Astrocyte of the hippocampus (primary cell): ENCODE data around the gene TBXA2R.
"Not testable (repeated sequence)": the region's sequence is repeated elsewhere in the genome, so short reads cannot be mapped to it uniquely, and the experiment has no call there.

ENCODE experiments used
- DNase-seq: peaks from one replicate; pipeline ENCODE4 v3.0.0; 2011; ENCODE audit warnings: low read depth, low spot score

Gene TBXA2R

GRCh38 chr19:3580156-3580934, 26.3 kb downstream of the TBXA2R start:
- DNase-seq, result peak; percentile 85

GRCh38 chr19:3578390-3578789, 28.3 kb downstream of the TBXA2R start:
- no peak for DNase-seq

DNA sequence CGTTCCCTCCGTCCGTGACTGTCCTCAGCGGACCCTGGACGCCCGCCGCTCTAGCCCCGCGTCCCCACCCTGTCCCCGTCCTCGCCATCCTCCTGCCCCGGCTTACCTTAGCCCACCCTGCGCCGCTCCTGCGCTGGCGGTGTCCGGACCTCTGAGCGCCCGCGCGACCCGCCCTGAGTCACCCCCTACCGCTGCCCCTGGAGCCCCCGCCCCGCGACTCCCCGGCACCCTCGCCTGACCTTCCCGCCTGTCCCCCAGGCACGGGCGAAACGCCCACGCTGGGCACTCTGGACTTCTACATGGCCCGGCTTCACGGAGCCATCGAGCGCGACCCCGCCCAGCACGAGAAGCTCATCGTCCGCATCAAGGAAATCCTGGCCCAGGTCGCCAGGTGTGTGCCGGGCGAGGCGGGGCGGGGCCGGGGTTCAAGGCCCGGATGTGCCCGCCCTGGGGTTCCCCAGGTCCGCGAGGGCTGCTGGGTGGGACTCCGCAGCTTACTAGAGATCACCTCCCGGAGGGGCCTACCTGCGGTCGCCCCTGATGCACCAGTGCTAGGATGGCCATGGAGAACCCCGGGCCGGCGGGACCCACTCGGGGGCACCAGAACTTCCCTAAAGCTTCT, 28.8 kb downstream of the TBXA2R start:
- DNase-seq, result no peak

DNA sequence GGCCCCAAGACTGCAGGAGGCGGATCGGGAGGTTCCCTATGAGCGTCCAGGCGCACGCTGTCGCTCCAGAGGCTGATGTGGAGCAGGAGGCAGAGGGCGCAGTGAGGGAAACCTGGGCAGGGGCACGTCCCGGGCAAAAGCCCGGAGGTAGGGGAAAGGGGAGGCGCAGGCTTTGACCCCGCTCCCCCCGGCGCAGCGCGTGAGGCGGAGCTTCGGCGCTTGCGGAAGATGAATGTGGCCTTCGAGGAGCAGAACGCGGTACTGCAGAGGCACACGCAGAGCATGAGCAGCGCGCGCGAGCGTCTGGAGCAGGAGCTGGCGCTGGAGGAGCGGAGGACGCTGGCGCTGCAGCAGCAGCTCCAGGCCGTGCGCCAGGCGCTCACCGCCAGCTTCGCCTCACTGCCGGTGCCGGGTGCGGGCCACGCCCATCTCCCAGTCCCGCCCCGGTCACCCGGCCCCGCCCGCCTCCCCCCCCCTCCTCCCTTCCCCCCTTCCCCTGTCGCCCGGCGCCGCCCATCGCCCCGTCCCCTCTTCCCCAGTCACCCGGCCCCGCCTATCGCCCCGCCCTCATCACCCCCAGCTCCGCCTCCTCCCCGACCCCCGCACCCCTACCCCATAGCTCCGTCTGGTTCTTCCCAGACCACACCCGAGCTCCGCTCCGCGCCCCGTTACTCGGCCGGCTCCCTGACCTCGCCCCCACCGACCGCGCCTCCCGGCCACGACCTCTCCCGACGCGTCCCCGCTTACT, 29.8 kb downstream of the TBXA2R start:
- peak; percentile 90 for DNase-seq

GRCh38 chr19:3575949-3576673, 30.6 kb downstream of the TBXA2R start:
- no peak for DNase-seq

DNA sequence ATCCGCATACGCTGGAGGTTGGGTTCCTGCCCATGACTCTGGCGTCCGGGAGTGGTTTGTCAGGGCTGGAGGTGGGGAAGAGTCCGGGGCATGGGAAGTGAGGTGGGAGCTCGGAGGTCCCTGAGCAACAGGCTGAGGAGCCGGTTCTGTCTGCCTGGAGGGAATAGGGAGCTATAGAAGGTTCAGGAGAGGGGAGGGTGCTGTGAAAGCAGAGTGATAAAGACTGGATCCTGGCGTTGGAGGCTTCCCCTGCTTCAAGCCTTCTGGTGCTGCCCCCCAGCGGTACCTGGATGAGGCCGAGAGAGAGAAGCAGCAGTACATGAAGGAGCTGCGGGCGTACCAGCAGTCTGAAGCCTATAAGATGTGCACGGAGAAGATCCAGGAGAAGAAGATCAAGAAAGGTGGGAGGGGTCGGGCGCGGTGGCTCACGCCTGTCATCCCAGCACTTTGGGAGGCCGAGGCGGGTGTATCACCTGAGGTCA, 31.4 kb downstream of the TBXA2R start:
- DNase-seq, result peak; percentile 44

- peak; percentile 97 for DNase-seq
Measured at GRCh38 chr19:3573858-3574637, 32.6 kb downstream of the TBXA2R start.

DNA sequence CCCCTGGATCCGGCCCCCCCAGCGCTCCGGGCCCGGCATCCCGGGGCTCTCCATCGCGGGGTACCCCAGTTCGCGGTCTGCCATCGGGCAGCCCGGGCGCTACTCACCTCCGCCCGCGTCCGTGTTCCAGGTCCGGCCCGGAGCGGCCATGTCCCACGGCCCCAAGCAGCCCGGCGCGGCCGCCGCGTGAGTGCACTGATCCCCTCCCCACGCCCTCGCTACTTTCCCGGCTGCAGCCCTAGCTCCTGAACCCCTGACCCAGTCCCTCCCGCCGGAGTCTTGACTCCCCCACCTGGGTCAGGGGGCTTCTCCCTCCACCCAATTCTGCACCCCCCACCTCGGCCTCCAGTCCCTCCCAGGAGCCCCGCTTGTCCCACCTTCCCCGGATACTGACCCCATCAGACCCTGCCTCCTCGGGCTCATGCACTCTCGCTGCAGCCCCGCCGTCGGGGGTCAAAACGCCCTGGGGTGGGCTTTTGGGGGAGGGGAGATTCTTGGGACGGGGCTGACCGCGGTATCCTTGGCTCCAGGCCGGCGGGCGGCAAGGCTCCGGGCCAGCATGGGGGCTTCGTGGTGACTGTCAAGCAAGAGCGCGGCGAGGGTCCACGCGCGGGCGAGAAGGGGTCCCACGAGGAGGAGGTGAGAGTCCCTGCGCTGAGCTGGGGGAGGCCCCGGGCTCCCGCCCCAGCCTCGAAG, 33.4 kb downstream of the TBXA2R start:
- peak; percentile 42 for DNase-seq

DNA sequence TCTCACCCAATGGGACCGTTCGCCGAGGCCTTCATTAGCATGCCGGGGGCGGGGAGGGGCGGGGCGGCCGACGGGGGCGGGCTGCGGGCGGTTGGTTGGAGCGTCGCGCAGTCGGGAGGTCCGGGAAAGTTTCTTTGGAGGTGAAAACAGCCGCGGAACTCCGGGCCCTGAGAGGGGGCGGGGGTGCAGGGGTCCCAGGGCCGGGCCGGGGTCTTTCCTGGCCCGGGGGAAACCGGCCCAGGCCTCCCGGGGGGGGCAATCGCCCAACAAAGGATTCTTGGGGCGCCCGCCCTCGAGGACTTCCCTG, 33.9 kb downstream of the TBXA2R start, which contains the start of gene HMG20B:
TSS of gene HMG20B (plus strand) at position 90 of the 307 bp plus-strand sequence. CDS start 366 bp downstream, outside the sequence.
- DNase-seq, result no peak

DNA sequence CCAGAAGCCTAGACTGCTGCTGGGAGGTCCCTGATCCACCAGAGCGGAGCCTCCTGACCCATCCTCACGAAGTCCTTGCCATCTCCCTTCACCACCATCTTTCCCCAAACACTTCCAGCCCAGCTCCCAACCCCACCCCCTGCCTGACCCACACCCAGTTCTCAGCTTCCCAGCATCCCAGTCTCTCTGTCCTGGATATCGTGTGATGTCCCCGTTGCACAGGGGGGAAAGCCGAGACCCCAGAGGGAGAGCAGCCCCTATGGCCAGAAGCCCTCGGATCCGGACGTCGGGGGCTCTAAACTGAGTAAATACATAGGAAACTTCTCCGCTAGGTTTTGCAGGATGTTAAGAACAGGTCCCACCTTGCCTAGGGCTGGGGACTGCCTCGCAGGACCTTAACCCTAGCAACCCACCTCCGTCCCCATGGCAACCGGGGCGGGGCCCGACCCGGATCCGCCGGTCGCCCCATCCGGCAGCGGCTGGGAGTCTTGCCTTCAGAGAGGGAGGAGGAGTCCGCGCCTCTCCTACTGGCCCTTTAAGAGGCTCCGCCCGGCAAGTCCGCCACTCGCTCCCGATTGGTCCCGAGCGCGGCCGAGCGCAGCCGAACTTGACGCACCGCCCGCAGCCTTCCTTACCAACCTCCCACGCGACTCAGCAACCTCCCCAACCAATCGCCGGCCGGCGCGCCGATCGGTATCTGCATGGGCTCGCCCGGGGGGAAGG, 34.4 kb downstream of the TBXA2R start:
- DNase-seq, result peak; percentile 100

- no peak for DNase-seq
Measured at GRCh38 chr19:3570606-3571011, 36.1 kb downstream of the TBXA2R start.

- DNase-seq, result not testable (repeated sequence)
Measured at GRCh38 chr19:3570042-3570441, 36.6 kb downstream of the TBXA2R start.

DNA sequence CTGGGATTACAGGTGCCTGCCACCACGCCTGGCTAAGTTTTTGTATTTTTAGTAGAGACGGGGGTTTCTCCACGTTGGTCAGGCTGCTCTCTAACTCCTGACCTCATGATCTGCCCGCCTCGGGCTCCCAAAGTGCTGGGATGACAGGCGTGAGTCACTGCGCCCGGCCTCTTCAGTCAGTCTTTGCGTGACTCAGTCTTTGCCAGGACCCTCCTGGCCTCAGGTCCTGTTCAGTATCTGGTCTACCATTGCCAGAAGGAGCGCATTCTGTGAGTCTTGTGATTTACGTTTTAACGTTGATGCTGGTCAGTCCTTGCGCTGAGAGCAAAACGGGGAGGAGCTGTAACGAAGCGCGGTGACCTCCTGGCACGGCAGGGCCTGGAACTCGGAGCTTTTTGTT, 41.5 kb downstream of the TBXA2R start:
- peak; percentile 41 for DNase-seq

DNA sequence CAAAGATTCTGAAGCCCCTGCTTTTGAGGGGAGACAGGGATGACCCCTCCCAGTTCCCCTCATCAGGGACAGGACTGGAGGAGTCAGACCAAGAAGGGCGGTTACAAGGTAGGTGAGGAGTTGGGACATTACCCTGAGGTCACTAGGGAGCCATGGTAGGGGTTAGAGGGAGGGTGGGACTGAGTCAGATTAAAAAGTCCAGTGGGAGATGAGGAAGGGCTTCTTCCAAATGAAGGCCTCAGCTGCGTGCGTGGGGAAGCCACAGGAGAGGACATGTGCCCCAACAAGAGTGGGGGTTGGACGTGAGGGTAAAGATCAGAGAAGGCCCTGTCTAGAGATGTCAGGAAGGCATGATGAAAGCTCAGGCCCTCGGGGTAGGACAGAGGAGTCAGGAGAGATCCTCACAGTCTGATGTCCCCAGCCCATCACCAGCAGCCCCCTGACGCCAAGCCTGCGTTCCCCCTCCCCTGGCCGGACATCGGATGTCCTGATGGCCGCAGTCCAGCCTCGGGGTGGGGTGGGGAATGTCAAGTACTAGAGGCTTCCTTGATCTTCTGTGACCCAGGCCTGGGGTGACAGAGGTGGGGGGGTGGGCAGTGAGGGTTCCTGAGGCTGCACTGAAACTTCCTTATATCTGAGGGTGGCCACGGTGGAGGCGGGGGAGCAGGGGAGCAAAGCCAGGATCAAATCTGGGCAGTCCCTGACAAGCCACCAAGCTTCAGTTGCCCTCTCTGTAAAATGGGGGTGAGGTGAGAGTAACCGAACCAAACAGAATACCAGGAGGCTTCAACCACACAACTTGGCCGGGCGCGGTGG, 42.8 kb downstream of the TBXA2R start:
- no peak for DNase-seq

DNA sequence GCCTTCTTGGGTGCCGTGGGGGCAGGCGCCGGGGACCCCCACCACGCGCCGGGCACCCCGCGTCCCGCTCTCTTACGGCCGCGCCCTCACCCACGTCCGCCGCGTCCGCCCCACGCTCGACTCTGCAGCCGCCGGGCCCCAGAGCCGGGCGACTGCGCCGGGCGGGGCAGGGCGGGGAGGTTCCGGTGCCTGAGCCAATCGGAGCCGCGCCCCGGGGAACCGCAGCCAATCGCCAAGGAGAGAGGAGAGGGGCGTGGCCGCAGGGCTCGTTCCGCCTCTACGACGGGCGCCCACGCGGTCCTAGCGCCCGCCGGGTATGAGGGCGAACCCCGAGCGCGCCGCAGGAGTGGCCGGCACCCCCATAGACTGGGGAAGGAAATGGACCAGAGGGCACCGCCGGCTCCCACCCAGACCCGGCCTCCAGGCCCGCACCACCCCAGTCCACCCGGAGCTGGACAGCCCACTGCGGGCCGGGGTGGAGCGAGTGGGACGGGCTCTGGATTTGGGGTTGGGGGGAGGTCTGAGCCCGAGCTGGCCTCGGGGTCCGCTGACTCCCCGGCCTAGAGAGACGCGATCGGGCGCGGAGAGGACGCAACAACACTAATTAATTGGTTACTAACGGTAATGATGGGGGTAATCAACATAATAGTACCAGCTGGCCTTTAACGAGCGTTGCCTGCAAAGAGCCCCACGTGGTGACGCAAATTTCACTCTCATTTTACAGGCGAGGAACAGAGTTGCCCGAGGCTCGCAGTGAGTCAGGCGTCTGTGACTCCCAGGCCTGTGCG, 49.0 kb downstream of the TBXA2R start, which contains the start of gene MFSD12:
TSS of gene MFSD12 (minus strand) at position 126 of the 788 bp plus-strand sequence. CDS start 183 bp downstream, outside the sequence.
- DNase-seq, result peak; percentile 98

- DNase-seq, result peak; percentile 67
Measured at GRCh38 chr19:3556978-3557460, 49.7 kb downstream of the TBXA2R start.

DNA sequence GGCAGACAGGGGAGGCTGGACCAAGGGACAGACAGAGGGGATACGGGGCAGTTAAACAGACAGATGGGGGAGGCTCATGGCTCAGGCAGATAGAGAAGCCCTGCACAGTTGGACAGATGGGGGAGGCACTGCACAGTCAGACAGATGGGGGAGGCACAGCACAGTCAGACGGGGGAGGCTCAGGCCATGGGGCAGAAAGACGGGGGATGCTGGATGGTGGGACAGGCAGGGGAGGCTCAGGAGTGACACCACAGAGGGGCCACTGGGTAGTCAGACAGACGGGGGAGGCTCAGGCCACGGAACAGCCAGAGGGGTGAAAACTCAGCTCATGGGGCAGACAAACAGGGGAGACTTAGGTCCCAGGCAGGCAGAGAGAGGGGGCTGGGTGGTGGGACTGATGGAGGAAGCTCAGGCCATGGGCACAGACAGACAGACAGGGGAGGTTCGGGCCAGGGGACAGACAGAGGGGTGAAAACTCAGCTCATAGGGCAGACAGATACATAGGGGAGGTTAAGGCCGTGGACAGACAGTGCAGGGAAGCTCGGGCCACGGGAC, 50.2 kb downstream of the TBXA2R start:
- no peak for DNase-seq
